Measurements from ENCODE around the gene TRIM39. TPM values are rescaled to one million over a fixed set of nuclear protein-coding genes. Genes with fewer than 3 reads are reported as not detected.
A peak's percentile ranks its signal among the peaks of the same experiment; 100 is the strongest.

TRIM39 gene
- total RNA-seq, 4 donors from 2014 or later, result 12.3 to 21.5 (median 14.9) TPM

GRCh38 chr6:30355281-30355680 lies 28.6 kb downstream of the TRIM39 start:
- TF ChIP-seq POLR2A (IDR thresholded peaks at IDR 0.05), result no peak
- no peak for TF ChIP-seq CTCF (IDR thresholded peaks at IDR 0.05 in 4 of 5, conservative IDR thresholded peaks at IDR 0.05 in 1 of 5)
- ATAC-seq, result no peak
- Histone ChIP-seq H3K36me3 (no peaks in the 10 kb centered on the region), H3K27me3 (peaks cover 30 to 38% (median 36%) of the 10 kb centered on the region in 3 donors), H3K4me3 (no peak overlapping the region), H3K4me1 (no peaks in the 10 kb centered on the region), H3K27ac (no peak overlapping the region), H3K9me3 (no peaks in the 10 kb centered on the region)
- DNase-seq, result no peak
- in situ Hi-C loops (cut with MboI; ENCODE audit: low sequenced_read_pairs in 4 of 4) (no loop called here), intact Hi-C loops (cut with DNase I; ENCODE audit: low total_unique reads) (no loop called here)

GRCh38 chr6:30356536-30356935 lies 29.8 kb downstream of the TRIM39 start:
- in situ Hi-C loops (cut with MboI; ENCODE audit: low sequenced_read_pairs in 4 of 4) (no loop called here), intact Hi-C loops (cut with DNase I; ENCODE audit: low total_unique reads) (no loop called here)
- ATAC-seq (no peak), DNase-seq (no peak)
- Histone ChIP-seq H3K27ac (no peak overlapping the region), H3K9me3 (no peaks in the 10 kb centered on the region), H3K27me3 (peaks cover 36 to 47% (median 44%) of the 10 kb centered on the region in 3 donors), H3K4me1 (no peaks in the 10 kb centered on the region), H3K4me3 (no peak overlapping the region), H3K36me3 (no peaks in the 10 kb centered on the region)
- TF ChIP-seq CTCF (IDR thresholded peaks at IDR 0.05 in 4 of 5, conservative IDR thresholded peaks at IDR 0.05 in 1 of 5) (no peak), POLR2A (IDR thresholded peaks at IDR 0.05) (no peak)

- peak in 1 of 2 donors; percentile 33 for ATAC-seq
- DNase-seq, result no peak
- intact Hi-C loops (cut with DNase I; ENCODE audit: low total_unique reads) (no loop called here), in situ Hi-C loops (cut with MboI; ENCODE audit: low sequenced_read_pairs in 4 of 4) (no loop called here)
- Histone ChIP-seq H3K27me3 (peaks cover 36 to 54% (median 44%) of the 10 kb centered on the region in 3 donors), H3K27ac (no peak overlapping the region), H3K4me3 (peak overlapping the region in 1 of 4 donors; percentile 29), H3K4me1 (no peaks in the 10 kb centered on the region), H3K9me3 (no peaks in the 10 kb centered on the region), H3K36me3 (no peaks in the 10 kb centered on the region)
- TF ChIP-seq CTCF (IDR thresholded peaks at IDR 0.05 in 4 of 5, conservative IDR thresholded peaks at IDR 0.05 in 1 of 5), result peak in 3 of 5 experiments; percentile 20 to 49 (median 41)
- no peak for TF ChIP-seq POLR2A (IDR thresholded peaks at IDR 0.05)
These were observed 31.2 kb downstream of the TRIM39 start for GRCh38 chr6:30357678-30358540.

GRCh38 chr6:30359276-30359675 lies 32.5 kb downstream of the TRIM39 start:
- no peak for ATAC-seq
- intact Hi-C loops (cut with DNase I; ENCODE audit: low total_unique reads) (no loop called here), in situ Hi-C loops (cut with MboI; ENCODE audit: low sequenced_read_pairs in 4 of 4) (no loop called here)
- H3K4me3 ChIP-seq, result no peak overlapping the region
- DNase-seq, result no peak
- no peaks in the 10 kb centered on the region for H3K4me1 ChIP-seq
- no peaks in the 10 kb centered on the region for H3K36me3 ChIP-seq
- H3K9me3 ChIP-seq, result no peaks in the 10 kb centered on the region
- no peak for TF ChIP-seq CTCF (IDR thresholded peaks at IDR 0.05 in 4 of 5, conservative IDR thresholded peaks at IDR 0.05 in 1 of 5)
- TF ChIP-seq POLR2A (IDR thresholded peaks at IDR 0.05), result no peak
- peaks cover 36 to 55% (median 40%) of the 10 kb centered on the region in 3 donors for H3K27me3 ChIP-seq
- H3K27ac ChIP-seq, result no peak overlapping the region
